BE2C (cell line): Measurements from ENCODE around the gene C17orf100.

Experiments used
- DNase-seq: peaks from one replicate; pipeline ENCODE4 v3.0.0-alpha.2; 2020
- H3K27me3 ChIP-seq: fragments of 250-450 bp; sonication (Bioruptor Pico); 2 replicates; pipeline ENCODE4 v1.5.1; 2020; ENCODE audit warnings: mild to moderate bottlenecking
- H3K36me3 ChIP-seq: fragments of 250-450 bp; sonication (Bioruptor Pico); 2 replicates; pipeline ENCODE4 v1.5.1; 2020; ENCODE audit warnings: mild to moderate bottlenecking
- H3K4me1 ChIP-seq: fragments of 250-450 bp; sonication (Bioruptor Pico); 2 replicates; pipeline ENCODE4 v1.5.1; 2020
- H3K4me3 ChIP-seq: 2 replicates; pipeline ENCODE4 v1.5.1; 2011; ENCODE audit warnings: low read depth, low read length
- H3K9me3 ChIP-seq: fragments of 250-450 bp; sonication (Bioruptor Pico); 2 replicates; pipeline ENCODE4 v1.5.1; 2020
- TF ChIP-seq, protein P1 (sequence below): IDR thresholded peaks from 2 replicates; pipeline ENCODE4 v1.5.1; 2012; ENCODE audit warnings: mild to moderate bottlenecking, low read depth, low read length

The C17orf100 gene

GRCh38 chr17:6683730-6684459 is 32.3 kb downstream of the C17orf100 start:
- H3K9me3 ChIP-seq, result no peaks in the 10 kb centered on the region
- H3K27me3 ChIP-seq, result no peaks in the 10 kb centered on the region
- H3K4me3 ChIP-seq, result no peak overlapping the region
- no peak for DNase-seq
- TF ChIP-seq, protein P1, sequence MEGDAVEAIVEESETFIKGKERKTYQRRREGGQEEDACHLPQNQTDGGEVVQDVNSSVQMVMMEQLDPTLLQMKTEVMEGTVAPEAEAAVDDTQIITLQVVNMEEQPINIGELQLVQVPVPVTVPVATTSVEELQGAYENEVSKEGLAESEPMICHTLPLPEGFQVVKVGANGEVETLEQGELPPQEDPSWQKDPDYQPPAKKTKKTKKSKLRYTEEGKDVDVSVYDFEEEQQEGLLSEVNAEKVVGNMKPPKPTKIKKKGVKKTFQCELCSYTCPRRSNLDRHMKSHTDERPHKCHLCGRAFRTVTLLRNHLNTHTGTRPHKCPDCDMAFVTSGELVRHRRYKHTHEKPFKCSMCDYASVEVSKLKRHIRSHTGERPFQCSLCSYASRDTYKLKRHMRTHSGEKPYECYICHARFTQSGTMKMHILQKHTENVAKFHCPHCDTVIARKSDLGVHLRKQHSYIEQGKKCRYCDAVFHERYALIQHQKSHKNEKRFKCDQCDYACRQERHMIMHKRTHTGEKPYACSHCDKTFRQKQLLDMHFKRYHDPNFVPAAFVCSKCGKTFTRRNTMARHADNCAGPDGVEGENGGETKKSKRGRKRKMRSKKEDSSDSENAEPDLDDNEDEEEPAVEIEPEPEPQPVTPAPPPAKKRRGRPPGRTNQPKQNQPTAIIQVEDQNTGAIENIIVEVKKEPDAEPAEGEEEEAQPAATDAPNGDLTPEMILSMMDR, result no peak
- no peaks in the 10 kb centered on the region for H3K4me1 ChIP-seq
- no peaks in the 10 kb centered on the region for H3K36me3 ChIP-seq

DNA sequence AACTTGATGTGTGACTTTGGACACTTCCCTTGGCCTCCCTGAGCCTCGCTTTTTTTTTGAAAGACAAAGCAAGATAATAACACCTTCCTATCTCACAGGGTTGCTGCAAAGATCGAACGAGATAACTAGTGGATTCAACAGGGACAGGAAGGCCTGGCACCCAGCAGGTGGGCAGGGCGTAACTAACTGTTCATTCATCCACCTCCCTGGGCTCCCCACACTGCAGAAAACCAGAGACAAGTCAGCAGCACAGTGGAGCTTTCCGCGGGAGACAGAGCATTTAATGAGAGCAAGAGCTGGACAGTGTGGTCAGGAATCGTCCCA is 32.9 kb downstream of the C17orf100 start:
- no peak overlapping the region for H3K4me3 ChIP-seq
- H3K9me3 ChIP-seq, result no peaks in the 10 kb centered on the region
- H3K27me3 ChIP-seq, result no peaks in the 10 kb centered on the region
- DNase-seq, result no peak
- H3K36me3 ChIP-seq, result no peaks in the 10 kb centered on the region
- TF ChIP-seq, protein P1, result no peak
- H3K4me1 ChIP-seq, result no peaks in the 10 kb centered on the region

DNA sequence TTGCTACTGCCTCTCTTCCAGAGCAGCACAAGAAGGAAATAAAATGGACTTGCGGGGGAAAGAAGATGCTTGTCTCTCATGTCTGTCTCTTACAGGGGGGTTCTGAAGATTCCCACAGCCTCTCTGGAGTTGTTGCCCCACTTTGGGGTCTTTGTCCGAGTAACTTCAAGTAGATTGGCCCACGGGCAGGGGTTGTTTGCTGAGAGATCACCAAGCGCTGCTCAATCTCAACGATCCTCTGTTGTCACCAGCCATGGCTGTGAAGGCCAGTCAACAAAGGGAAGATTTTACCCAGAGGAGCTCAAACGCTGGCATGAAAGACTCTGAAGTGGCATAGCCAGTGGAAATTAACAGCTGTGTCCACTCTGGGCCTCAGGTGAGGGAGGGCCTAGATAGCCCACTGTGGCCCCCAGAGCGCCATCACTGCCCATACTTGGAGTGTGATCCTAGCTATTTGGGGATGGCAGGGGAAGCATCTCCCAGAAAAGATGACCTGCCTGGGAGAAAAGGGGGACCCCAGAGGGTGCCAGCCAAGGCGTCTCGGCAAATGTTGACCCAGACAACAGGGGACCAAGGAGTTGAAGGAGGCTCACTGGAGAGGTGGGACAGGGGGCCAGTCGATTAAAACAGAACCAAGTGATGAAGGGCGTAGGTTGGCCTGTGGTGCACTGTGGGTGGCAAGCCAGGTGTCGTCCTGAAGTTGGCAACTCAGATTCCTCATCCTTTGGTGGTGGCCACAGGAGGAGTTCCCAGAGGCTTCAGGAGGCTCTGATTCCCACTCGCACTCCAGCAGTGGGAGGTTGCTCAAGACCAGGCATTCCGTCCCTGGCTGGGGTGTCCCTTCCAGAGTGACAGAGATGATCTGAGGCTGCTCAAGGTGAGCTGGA is 33.6 kb downstream of the C17orf100 start:
- Histone ChIP-seq H3K27me3 (no peaks in the 10 kb centered on the region), H3K36me3 (no peaks in the 10 kb centered on the region), H3K9me3 (no peaks in the 10 kb centered on the region), H3K4me1 (no peaks in the 10 kb centered on the region), H3K4me3 (no peak overlapping the region)
- no peak for DNase-seq
- TF ChIP-seq, protein P1, result no peak

DNA sequence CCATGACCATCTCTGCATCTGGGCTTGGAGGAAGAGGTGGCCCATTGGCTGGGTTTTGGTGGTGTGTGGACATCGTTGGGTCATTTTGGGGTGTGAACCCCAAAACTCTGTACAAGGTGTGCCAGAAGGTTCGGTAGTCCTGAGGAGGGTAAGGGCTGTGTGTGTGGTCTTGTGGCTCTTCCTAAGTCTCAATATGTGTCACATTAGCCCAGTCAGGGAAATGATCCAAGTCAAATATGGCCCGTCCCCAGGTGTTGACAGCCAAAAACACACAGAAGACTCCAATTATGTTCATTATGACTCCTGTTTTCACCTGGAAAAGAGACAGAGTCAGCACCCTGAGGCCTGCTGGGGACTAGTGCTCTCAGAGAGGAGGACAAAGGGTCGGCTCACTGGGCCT is 34.5 kb downstream of the C17orf100 start:
- no peak for DNase-seq
- Histone ChIP-seq H3K36me3 (no peaks in the 10 kb centered on the region), H3K4me3 (no peak overlapping the region), H3K4me1 (no peaks in the 10 kb centered on the region), H3K9me3 (no peaks in the 10 kb centered on the region), H3K27me3 (no peaks in the 10 kb centered on the region)
- TF ChIP-seq, protein P1, result no peak

GRCh38 chr17:6688944-6689343 is 37.4 kb downstream of the C17orf100 start:
- no peak for DNase-seq
- H3K27me3 ChIP-seq, result no peaks in the 10 kb centered on the region
- no peaks in the 10 kb centered on the region for H3K9me3 ChIP-seq
- H3K36me3 ChIP-seq, result no peaks in the 10 kb centered on the region
- TF ChIP-seq, protein P1, result no peak
- H3K4me1 ChIP-seq, result no peaks in the 10 kb centered on the region
- H3K4me3 ChIP-seq, result no peak overlapping the region

DNA sequence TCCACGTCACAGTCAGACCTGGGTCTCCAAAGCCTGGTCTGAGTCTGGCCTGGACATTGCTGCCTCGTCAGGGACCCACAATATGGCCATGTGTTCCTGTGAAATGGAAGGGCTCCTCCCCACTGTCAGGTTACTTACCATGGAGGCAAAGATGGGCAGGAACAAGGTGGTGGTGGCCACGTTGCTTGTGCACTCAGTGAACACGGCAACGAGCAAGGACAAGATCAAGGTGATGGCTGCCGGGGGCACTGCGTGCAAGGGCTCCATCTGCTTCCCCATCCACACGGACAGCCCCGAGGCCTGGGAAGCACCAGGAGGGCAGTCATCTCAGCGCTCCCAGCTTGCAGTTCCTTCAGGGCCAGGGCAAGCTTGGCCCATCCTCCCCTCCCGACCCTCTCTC is 39.1 kb downstream of the C17orf100 start:
- no peak for DNase-seq
- H3K4me3 ChIP-seq, result no peak overlapping the region
- H3K36me3 ChIP-seq, result no peaks in the 10 kb centered on the region
- H3K9me3 ChIP-seq, result no peaks in the 10 kb centered on the region
- H3K27me3 ChIP-seq, result no peaks in the 10 kb centered on the region
- TF ChIP-seq, protein P1, result no peak
- no peaks in the 10 kb centered on the region for H3K4me1 ChIP-seq
